HEK293T (cell line): ENCODE data around the gene ATP8A2.

Source experiments
- CTBP1 ChIP-seq: fragments of 450-650 bp; IDR thresholded peaks from 2 replicates; pipeline ENCODE4 v1.6.1; 2016; ENCODE audit warnings: borderline replicate concordance
- ELF4 ChIP-seq: fragments of 450-650 bp; IDR thresholded peaks from 2 replicates; pipeline ENCODE4 v1.6.1; 2017; ENCODE audit warnings: antibody characterized with exemption
- FOXK2 ChIP-seq: fragments of 450-650 bp; IDR thresholded peaks from 2 replicates; pipeline ENCODE4 v1.6.1; 2016; ENCODE audit warnings: mild to moderate bottlenecking
- FOXM1 ChIP-seq: fragments of 450-650 bp; IDR thresholded peaks from 2 replicates; pipeline ENCODE4 v1.6.1; 2017; ENCODE audit warnings: mild to moderate bottlenecking, borderline replicate concordance
- HDGF ChIP-seq: fragments of 450-650 bp; IDR thresholded peaks from 2 replicates; pipeline ENCODE4 v1.6.1; 2017; ENCODE audit warnings: antibody characterized with exemption, borderline replicate concordance
- L3MBTL2 ChIP-seq: fragments of 450-650 bp; conservative IDR thresholded peaks from 2 replicates; pipeline ENCODE4 v1.6.1; 2016; ENCODE audit warnings: mild to moderate bottlenecking
- NFRKB ChIP-seq: fragments of 450-650 bp; IDR thresholded peaks from 2 replicates; pipeline ENCODE4 v1.6.1; 2016; ENCODE audit warnings: mild to moderate bottlenecking, moderate library complexity
- PKNOX1 ChIP-seq: fragments of 450-650 bp; IDR thresholded peaks from 2 replicates; pipeline ENCODE4 v1.6.1; 2016
- SP1 ChIP-seq: fragments of 450-650 bp; IDR thresholded peaks from 2 replicates; pipeline ENCODE4 v1.6.1; 2017
- SUZ12 ChIP-seq: fragments of 450-650 bp; IDR thresholded peaks from 2 replicates; pipeline ENCODE4 v1.6.1; 2016; ENCODE audit warnings: mild to moderate bottlenecking
- TARDBP ChIP-seq: fragments of 450-650 bp; IDR thresholded peaks from 2 replicates; pipeline ENCODE4 v1.6.1; 2016
- ZNF384 ChIP-seq: fragments of 450-650 bp; IDR thresholded peaks from 2 replicates; pipeline ENCODE4 v1.6.1; 2016

- TF ChIP-seq FOXM1 = no peak
- TF ChIP-seq HDGF = no peak
- no peak for TF ChIP-seq NFRKB
- no peak for TF ChIP-seq L3MBTL2
- no peak for TF ChIP-seq ZNF384
- TF ChIP-seq PKNOX1 = no peak
- no peak for TF ChIP-seq ELF4
- TF ChIP-seq FOXK2 = no peak
- no peak for TF ChIP-seq TARDBP
- TF ChIP-seq CTBP1 = no peak
- TF ChIP-seq SUZ12 = no peak
- no peak for TF ChIP-seq SP1
Observed at GRCh38 chr13:25847635-25848626, 476.2 kb downstream of the ATP8A2 start.
